ENCODE results near the gene MSL3.
A peak's percentile ranks its signal among the peaks of the same experiment; 100 is the strongest.

Gene MSL3

GRCh38 chrX:11755724-11756123, 2.3 kb upstream of the MSL3 start:
- no peak for TF ChIP-seq SIN3A (IDR thresholded peaks at IDR 0.05; ENCODE audit: borderline replicate concordance, insufficient read depth, low read length)
- TF ChIP-seq FOXP2 (optimal IDR thresholded peaks at IDR 0.05; ENCODE audit: borderline replicate concordance, extremely low read depth, extremely low read length, insufficient read depth): no peak
- no peak for TF ChIP-seq TAF1 (IDR thresholded peaks at IDR 0.05; ENCODE audit: borderline replicate concordance, insufficient read depth, low read length)
- no peak for TF ChIP-seq REST (IDR thresholded peaks at IDR 0.05; ENCODE audit: insufficient read depth in 1 of 2, low read depth in 2 of 2, low read length in 2 of 2)
- no peak for TF ChIP-seq POLR2AphosphoS5 (IDR thresholded peaks at IDR 0.05; ENCODE audit: low read depth, low read length)

GRCh38 chrX:11756354-11757318, 1.4 kb upstream of the MSL3 start:
- TF ChIP-seq FOXP2 (optimal IDR thresholded peaks at IDR 0.05; ENCODE audit: borderline replicate concordance, extremely low read depth, extremely low read length, insufficient read depth) (no peak), REST (IDR thresholded peaks at IDR 0.05; ENCODE audit: insufficient read depth in 1 of 2, low read depth in 2 of 2, low read length in 2 of 2) (no peak), TAF1 (IDR thresholded peaks at IDR 0.05; ENCODE audit: borderline replicate concordance, insufficient read depth, low read length) (no peak), SIN3A (IDR thresholded peaks at IDR 0.05; ENCODE audit: borderline replicate concordance, insufficient read depth, low read length) (no peak), POLR2AphosphoS5 (IDR thresholded peaks at IDR 0.05; ENCODE audit: low read depth, low read length) (no peak)

- TF ChIP-seq POLR2AphosphoS5 (IDR thresholded peaks at IDR 0.05; ENCODE audit: low read depth, low read length) (no peak), TAF1 (IDR thresholded peaks at IDR 0.05; ENCODE audit: borderline replicate concordance, insufficient read depth, low read length) (no peak), FOXP2 (optimal IDR thresholded peaks at IDR 0.05; ENCODE audit: borderline replicate concordance, extremely low read depth, extremely low read length, insufficient read depth) (no peak), REST (IDR thresholded peaks at IDR 0.05; ENCODE audit: insufficient read depth in 1 of 2, low read depth in 2 of 2, low read length in 2 of 2) (no peak)
Observed at GRCh38 chrX:11757397-11757718, 679 bp upstream of the MSL3 start.

GRCh38 chrX:11758400-11759171, 549 bp downstream of the MSL3 start:
- TF ChIP-seq POLR2AphosphoS5 (IDR thresholded peaks at IDR 0.05; ENCODE audit: low read depth, low read length) (peak; percentile 37; the same call in 1 of the 2 replicates), TAF1 (IDR thresholded peaks at IDR 0.05; ENCODE audit: borderline replicate concordance, insufficient read depth, low read length) (no peak), FOXP2 (optimal IDR thresholded peaks at IDR 0.05; ENCODE audit: borderline replicate concordance, extremely low read depth, extremely low read length, insufficient read depth) (peak; percentile 61)

- TF ChIP-seq TAF1 (IDR thresholded peaks at IDR 0.05; ENCODE audit: borderline replicate concordance, insufficient read depth, low read length) (no peak), FOXP2 (optimal IDR thresholded peaks at IDR 0.05; ENCODE audit: borderline replicate concordance, extremely low read depth, extremely low read length, insufficient read depth) (no peak), SIN3A (IDR thresholded peaks at IDR 0.05; ENCODE audit: borderline replicate concordance, insufficient read depth, low read length) (no peak), REST (IDR thresholded peaks at IDR 0.05; ENCODE audit: insufficient read depth in 1 of 2, low read depth in 2 of 2, low read length in 2 of 2) (no peak), POLR2AphosphoS5 (IDR thresholded peaks at IDR 0.05; ENCODE audit: low read depth, low read length) (no peak)
Observed at GRCh38 chrX:11759172-11759460, 1.1 kb downstream of the MSL3 start.

Measured in PFSK-1 (cell line).